Activated CD8-positive, alpha-beta T cell treated with anti-CD3 and anti-CD28 coated beads for 36 hours (primary cell): ENCODE results near the gene PPFIBP2. TPM values are rescaled to one million over a fixed set of nuclear protein-coding genes. Genes with fewer than 3 reads are reported as not detected.

ENCODE experiments used
- ATAC-seq: fragments of 200-7000 bp; cut with Tn5 transposase; one replicate; pipeline ENCODE4 v1.10.0; 2021; ENCODE audit warnings: mild to moderate bottlenecking, moderate library complexity
- CTCF ChIA-PET: fragments of 350-600 bp; sonication (Branson Sonifier 250); formaldehyde crosslinking; loops from one replicate; lab custom pipeline; 2021; ENCODE audit warnings: antibody characterized with exemption; lab: Charles Lee
- POLR2A ChIA-PET: fragments of 350-600 bp; sonication (Branson Sonifier 250); formaldehyde crosslinking; loops from one replicate; lab custom pipeline; 2021; ENCODE audit warnings: antibody characterized with exemption; lab: Charles Lee
- DNase-seq: peaks from one replicate; pipeline ENCODE4 v3.0.0-alpha.2; 2020
- H3K27ac Mint-ChIP-seq: one replicate; pipeline ENCODE4 v1.8.0; 2021; ENCODE audit warnings: mild to moderate bottlenecking, mixed read lengths
- H3K27me3 Mint-ChIP-seq: one replicate; pipeline ENCODE4 v1.8.0; 2021; ENCODE audit warnings: mixed read lengths
- H3K36me3 Mint-ChIP-seq: one replicate; pipeline ENCODE4 v1.8.0; 2021; ENCODE audit warnings: low read depth, mixed read lengths
- H3K4me1 Mint-ChIP-seq: one replicate; pipeline ENCODE4 v1.8.0; 2021; ENCODE audit warnings: low read depth, mixed read lengths
- H3K4me3 Mint-ChIP-seq: one replicate; pipeline ENCODE4 v1.8.0; 2021; ENCODE audit warnings: mild to moderate bottlenecking, moderate library complexity, mixed read lengths
- H3K9me3 Mint-ChIP-seq: one replicate; pipeline ENCODE4 v1.8.0; 2021; ENCODE audit warnings: mixed read lengths
- intact Hi-C: fragments of 100-400 bp; cut with micrococcal nuclease; formaldehyde crosslinking; loops from one replicate; pipeline ENCODE4 v1.10.0; 2022
- total RNA-seq, 2 experiments: library from RNA; stranded (reverse); gene quantifications; one replicate each; pipeline ENCODE4 v1.2.3, GENCODE V29; 2021
- TF ChIP-seq, protein P1 (sequence below): fragments of 200-600 bp; IDR thresholded peaks from one replicate; pipeline ENCODE4 v1.8.0; 2022; ENCODE audit warnings: antibody characterized with exemption, mild to moderate bottlenecking

Gene PPFIBP2
- total RNA-seq, result 10 to 100 TPM; 13.3 to 14.2 TPM

DNA sequence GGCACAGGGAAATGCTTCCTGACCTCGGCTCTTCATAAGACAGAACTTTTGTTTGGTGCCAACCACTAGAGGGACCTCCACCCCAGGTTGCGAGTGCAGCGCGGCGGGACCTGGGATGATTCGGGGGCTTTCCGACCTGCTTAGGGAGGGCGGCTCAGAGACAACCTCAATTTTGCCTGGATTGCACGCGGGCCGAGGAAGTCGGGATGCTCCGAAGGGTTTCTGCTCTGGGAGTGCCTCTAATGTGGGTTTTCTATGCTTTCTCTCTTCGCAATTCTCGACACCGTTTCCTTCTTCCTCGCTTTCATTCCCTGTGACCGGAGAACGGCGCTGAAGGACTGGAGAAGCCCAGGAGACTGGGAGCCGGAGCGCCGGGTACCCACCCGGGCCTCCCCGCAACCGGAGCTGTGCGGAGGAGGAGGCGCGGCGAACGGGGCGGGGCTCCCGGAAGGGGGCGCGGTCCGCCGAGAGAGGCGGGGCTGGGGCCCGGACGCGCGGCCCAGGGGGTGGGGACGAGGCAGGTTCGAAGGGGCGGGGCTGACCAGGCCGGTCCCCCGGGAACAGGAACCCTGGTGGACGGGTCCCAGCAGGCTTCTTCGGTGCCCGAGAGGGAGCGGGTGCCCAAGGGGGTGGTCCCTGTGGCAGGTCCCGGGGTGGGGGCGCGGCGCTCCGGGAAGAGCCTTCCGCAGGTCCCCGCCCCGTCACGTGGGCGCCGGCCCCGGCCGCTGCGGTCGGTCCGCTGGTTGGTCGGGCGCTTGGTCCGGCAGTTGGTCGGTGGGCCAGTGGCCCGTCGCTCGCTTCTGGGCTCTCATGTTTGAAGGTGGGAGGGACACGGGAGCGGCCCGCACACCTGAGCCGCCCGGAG, at the start of gene PPFIBP2:
TSS of gene PPFIBP2 (plus strand) at position 766 of the 865 bp plus-strand sequence. CDS start 35,477 bp downstream, outside the sequence.
- H3K27me3 Mint-ChIP-seq, result peaks cover 4% of the 10 kb centered on the region
- DNase-seq, result peak; percentile 82
- TF ChIP-seq, protein P1, sequence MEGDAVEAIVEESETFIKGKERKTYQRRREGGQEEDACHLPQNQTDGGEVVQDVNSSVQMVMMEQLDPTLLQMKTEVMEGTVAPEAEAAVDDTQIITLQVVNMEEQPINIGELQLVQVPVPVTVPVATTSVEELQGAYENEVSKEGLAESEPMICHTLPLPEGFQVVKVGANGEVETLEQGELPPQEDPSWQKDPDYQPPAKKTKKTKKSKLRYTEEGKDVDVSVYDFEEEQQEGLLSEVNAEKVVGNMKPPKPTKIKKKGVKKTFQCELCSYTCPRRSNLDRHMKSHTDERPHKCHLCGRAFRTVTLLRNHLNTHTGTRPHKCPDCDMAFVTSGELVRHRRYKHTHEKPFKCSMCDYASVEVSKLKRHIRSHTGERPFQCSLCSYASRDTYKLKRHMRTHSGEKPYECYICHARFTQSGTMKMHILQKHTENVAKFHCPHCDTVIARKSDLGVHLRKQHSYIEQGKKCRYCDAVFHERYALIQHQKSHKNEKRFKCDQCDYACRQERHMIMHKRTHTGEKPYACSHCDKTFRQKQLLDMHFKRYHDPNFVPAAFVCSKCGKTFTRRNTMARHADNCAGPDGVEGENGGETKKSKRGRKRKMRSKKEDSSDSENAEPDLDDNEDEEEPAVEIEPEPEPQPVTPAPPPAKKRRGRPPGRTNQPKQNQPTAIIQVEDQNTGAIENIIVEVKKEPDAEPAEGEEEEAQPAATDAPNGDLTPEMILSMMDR, result peak; percentile 93
- peak within 1 kb of the TSS; percentile 86 for H3K4me3 Mint-ChIP-seq
- intact Hi-C loops, result loop anchor here (2.0 to 10.0 kb wide), 2 partner anchors 151 to 181 kb away; no protein-coding TSS in a partner anchor
- ATAC-seq, result peak; percentile 89
- ChIA-PET POLR2A (interaction anchor here (0.7 to 1.5 kb wide), 5 partner anchors 7 to 473 kb away, joined by 3 to 6 read pairs (median 3); partner anchors contain the start of gene EIF3F), CTCF (interaction anchor here (0.5 to 2.6 kb wide), 25 partner anchors 8 to 785 kb away, joined by 3 to 12 read pairs (median 4); partner anchors contain the start of gene OLFML1)
- H3K9me3 Mint-ChIP-seq, result no peaks in the 10 kb centered on the region
- H3K27ac Mint-ChIP-seq, result peak within 1 kb of the TSS; percentile 90
- no peaks in the 10 kb centered on the region for H3K36me3 Mint-ChIP-seq
- peaks cover 25% of the 10 kb centered on the region for H3K4me1 Mint-ChIP-seq

DNA sequence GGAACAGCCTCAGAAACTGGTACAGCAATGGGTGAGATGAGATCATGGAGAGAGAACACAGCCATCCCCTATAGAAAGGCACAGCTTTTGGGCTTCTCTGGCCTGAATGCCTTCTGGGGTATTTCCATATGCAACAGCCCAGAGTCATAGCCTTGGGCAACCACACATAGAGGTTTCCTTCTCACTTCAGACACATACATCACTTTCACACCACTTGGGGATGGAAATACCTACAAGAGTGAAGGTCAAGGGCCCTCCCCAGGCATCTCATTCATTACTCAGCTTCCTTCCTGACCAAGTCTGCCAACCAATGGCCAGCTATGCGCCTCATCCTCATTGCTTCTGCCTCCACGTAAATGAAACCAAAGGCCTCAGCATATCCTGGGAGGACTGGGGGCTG, 46.1 kb upstream of the PPFIBP2 start:
- no peaks in the 10 kb centered on the region for H3K27me3 Mint-ChIP-seq
- intact Hi-C loops, result no loop called here
- no peaks in the 10 kb centered on the region for H3K9me3 Mint-ChIP-seq
- TF ChIP-seq, protein P1, result no peak
- ChIA-PET CTCF (interaction anchor here (1.0 kb wide), 1 partner anchor 230 kb away, joined by 3 read pairs; no protein-coding TSS in a partner anchor), POLR2A (interaction anchor here (0.6 to 0.9 kb wide), 2 partner anchors 654 to 713 kb away, joined by 3 read pairs; no protein-coding TSS in a partner anchor)
- H3K4me1 Mint-ChIP-seq, result peaks cover 14% of the 10 kb centered on the region
- DNase-seq (peak; percentile 64), ATAC-seq (peak; percentile 97)
- no peak overlapping the region for H3K4me3 Mint-ChIP-seq
- H3K27ac Mint-ChIP-seq, result peak overlapping the region; percentile 47
- H3K36me3 Mint-ChIP-seq, result peaks cover 1% of the 10 kb centered on the region

DNA sequence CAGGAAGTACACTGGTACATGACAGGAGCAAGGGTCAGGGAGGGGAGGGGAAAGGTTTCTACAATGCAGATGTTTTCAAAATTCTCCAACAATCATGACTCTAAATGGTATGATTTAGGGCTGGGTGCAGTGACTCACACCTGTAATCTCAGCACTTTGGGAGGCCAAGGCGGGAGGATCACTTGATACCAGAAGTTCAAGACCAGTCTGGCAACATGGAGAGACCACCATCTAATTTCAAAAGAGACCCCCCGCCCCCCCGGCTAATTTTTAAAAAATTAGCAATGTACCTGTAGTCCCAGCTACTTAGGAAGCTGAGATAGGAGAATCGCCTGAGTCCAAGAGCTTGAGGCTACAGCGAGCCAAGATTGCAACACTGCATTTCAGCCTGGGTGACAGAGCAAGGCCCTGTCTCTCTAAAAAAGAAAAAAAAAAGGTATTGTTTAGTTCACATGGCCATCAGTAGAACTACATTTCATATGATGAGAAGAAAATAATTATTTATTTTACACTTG, 44.4 kb upstream of the PPFIBP2 start:
- H3K36me3 Mint-ChIP-seq, result peaks cover 1% of the 10 kb centered on the region
- CTCF ChIA-PET, result no interaction called here

DNA sequence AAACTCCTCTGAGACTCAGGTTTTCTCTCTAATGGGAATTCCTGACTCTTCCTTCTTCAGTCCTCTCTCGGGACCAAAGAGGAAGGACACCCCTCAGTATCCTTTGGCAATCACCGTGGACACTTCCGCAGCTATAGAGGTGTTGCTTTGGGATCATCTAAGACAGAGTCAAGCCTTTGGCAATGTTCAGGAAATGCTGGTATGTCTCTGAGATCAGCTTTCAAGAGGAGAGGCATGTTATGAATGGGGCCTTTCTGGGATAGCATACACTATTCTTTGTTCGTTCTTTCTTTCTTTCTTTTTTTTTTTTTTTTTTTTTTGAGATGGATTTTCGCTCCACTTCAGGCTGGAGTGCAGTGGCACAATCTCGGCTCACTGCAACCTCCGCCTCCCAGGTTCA, 42.7 kb upstream of the PPFIBP2 start:
- Mint-ChIP-seq H3K4me1 (peaks cover 7% of the 10 kb centered on the region), H3K9me3 (no peaks in the 10 kb centered on the region)
- POLR2A ChIA-PET, result no interaction called here

More for the DNA sequence above, 44.4 kb upstream of the PPFIBP2 start:
- Mint-ChIP-seq H3K27me3 (no peaks in the 10 kb centered on the region), H3K4me1 (peaks cover 7% of the 10 kb centered on the region), H3K9me3 (no peaks in the 10 kb centered on the region), H3K27ac (no peak overlapping the region), H3K4me3 (no peak overlapping the region)
- TF ChIP-seq, protein P1, result no peak
- ATAC-seq (no peak), DNase-seq (no peak)
- POLR2A ChIA-PET, result no interaction called here
- intact Hi-C loops, result no loop called here

More for the DNA sequence above, 42.7 kb upstream of the PPFIBP2 start:
- no peak for DNase-seq
- CTCF ChIA-PET, result interaction anchor here (1.3 kb wide), 1 partner anchor 15 kb away, joined by 3 read pairs; the partner anchor contains the start of gene OLFML1
- H3K27ac Mint-ChIP-seq, result no peak overlapping the region
- no peak for ATAC-seq
- intact Hi-C loops, result no loop called here
- TF ChIP-seq, protein P1, result no peak
- H3K36me3 Mint-ChIP-seq, result no peaks in the 10 kb centered on the region
- no peaks in the 10 kb centered on the region for H3K27me3 Mint-ChIP-seq
- no peak overlapping the region for H3K4me3 Mint-ChIP-seq
